DMS79 (cell line): ENCODE measurements around the gene B4GALT2.

Experiments
- DNase-seq: peaks from one replicate; lab custom pipeline; 2025; lab: John Stamatoyannopoulos, UW

Gene B4GALT2

DNA sequence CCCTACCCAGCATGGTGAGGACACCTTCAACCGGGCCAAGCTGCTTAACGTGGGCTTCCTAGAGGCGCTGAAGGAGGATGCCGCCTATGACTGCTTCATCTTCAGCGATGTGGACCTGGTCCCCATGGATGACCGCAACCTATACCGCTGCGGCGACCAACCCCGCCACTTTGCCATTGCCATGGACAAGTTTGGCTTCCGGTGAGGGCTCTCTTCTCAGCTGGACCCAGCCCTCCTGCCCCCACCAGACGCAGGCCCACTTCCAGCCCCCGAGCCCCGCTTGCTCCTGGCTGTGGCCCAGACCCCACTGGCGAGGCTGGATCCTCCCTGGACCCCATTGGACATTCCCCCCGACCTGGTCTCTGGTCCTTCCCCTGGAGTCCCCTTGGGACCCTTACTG lies 5.8 kb downstream of the B4GALT2 start:
- DNase-seq, result no peak

DNA sequence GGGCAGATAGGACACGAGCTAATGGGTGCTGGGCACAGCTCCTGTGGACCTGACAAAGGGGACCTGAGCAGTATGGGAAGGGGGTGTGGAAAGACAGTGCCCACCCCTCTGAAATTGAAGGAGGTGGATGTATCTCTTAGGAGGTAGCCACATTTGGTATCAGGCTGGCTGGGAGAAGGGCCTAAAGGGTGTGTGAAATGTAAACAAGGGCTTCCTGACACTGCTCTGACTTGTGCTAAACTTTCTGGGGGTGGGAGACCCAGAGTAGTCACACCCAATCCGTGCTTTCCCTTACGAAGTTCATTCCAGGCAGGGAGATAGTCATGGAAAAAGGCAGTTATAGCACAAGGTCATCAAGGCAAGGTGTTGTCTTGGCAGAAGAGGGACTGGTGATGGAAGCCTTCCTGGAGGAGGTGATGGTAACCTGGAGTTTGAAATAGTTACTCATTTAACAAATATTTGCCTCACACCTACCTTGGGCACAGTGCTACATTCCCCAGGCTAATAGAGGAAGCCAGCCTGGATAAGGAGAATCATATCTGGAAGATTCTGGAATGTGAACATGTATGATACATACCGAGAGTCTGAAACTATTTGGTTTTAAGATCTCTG lies 7.1 kb downstream of the B4GALT2 start:
- no peak for DNase-seq

DNA sequence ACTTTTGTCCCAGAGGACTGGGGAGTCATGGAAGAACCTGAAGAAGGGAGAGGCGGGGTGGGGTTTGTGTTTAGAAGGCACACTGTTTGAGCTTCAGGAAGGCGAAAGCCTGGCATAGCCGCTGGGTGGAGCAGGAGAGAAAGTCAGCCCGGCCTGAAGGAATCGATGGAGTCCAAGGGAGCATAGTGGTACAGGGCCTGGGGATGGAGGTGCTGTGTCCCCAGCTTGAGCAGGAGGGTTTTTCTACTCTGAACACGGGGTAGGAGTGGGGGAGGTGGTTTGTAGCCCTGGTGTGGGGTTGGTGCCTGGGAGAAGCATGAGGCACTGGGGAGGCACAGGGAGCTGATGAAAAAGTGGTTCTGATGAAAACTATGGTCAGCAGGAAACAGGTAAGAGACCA lies 7.7 kb downstream of the B4GALT2 start:
- no peak for DNase-seq

DNA sequence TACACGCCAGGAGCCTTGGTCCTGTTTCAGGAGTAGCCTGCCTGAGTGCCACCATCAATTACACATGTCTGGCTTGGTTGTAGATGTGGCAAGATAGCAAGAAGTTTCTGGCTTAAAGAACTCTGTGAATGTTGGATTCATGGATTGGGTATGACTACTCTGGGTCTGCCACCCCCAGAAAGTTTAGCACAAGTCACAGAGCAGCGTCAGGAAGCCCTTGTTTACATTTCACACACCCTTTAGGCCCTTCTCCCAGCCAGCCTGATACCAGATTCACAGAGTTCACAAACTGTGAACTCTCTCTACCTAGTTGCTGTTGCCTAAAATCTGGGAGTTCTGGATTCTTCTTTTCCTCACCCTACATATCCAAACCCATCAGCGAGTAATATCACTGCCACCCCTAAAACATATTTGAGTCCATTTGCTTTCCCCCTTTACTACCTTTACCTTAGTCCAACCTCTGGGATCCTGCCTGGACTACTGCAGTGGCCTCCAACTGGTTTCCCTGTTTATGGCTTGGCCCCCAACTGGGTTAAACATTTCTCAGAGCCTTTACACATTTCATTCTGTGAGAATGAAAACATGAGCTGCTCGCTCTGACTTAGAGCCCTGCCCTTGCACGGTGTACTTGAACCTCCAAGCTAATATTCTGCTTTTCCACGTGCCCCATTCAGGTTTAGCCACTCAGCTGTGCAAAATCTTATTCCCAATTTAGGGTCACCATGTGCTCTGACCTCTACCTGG lies 8.3 kb downstream of the B4GALT2 start:
- DNase-seq, result no peak

DNA sequence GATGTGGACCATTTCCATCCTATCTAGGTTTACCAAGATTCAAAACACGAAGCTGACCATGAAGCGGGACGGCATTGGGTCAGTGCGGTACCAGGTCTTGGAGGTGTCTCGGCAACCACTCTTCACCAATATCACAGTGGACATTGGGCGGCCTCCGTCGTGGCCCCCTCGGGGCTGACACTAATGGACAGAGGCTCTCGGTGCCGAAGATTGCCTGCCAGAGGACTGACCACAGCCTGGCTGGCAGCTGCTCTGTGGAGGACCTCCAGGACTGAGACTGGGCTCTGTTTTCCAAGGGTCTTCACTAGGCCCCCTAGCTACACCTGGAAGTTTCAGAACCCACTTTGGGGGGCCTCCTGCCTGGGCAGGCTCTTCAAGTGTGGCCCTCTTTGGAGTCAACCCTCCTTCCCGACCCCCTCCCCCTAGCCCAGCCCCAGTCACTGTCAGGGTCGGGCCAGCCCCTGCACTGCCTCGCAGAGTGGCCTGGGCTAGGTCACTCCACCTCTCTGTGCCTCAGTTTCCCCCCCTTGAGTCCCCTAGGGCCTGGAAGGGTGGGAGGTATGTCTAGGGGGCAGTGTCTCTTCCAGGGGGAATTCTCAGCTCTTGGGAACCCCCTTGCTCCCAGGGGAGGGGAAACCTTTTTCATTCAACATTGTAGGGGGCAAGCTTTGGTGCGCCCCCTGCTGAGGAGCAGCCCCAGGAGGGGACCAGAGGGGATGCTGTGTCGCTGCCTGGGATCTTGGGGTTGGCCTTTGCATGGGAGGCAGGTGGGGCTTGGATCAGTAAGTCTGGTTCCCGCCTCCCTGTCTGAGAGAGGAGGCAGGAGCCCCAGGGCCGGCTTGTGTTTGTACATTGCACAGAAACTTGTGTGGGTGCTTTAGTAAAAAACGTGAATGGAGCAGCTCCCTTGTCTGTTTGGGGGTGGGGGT lies 11.5 kb downstream of the B4GALT2 start:
- DNase-seq, result no peak

DNA sequence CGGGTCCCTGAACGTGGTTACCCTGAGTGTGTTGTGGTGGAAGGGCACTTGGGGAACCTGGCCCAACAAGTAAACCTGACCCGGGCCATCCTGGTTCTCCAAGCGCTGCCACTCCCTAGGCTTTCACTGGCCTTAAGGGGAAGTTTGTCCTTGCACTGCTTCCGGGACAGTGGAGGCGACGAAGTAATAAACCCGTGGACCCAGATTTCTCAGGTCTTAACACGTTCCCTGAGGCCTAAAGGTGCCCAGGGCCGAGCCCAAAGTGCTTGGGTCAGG lies 12.1 kb downstream of the B4GALT2 start:
- DNase-seq, result no peak

DNA sequence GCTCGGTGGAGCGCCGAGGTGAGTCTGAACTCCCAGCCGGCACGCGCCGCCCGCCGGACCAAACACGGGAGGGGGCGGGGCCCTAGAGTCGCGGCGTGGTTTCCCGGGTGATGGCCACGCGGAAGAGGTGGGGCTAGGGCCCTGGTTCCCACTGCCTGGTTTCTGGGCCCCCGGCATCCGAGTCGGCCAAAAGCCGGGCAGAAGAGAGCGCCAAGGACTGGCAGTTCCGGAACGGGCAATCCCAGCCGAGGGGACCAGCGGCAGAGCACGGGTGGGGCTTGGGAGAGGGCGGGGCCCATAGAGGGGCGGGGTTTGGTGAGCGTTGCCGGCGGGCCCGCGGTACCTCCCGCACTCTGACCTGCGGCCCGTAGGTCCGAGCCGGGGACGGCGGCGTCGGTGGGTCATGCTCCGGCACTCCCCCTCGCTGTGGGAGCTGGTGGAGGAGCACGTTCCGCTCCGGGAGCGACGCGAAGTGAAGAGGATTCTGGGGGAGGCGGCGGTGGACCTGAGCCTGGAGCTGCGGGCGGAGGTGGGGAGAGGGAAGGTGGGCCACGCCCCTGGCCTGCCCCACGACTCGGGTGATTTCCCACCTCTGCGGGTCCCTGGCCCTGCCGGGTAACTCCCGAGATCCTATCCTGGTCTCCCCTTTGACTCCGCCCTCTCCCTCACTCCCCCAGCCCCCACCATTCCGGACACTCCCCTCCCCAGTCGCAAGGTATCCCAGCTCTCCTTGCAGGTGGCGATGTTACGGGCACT lies 12.6 kb downstream of the B4GALT2 start, which contains the start of gene CCDC24:
CCDC24 (plus strand) TSS at position 124 of the 756 bp plus-strand sequence; CDS start at position 404, 280 bp downstream.
- DNase-seq, result peak; percentile 82

DNA sequence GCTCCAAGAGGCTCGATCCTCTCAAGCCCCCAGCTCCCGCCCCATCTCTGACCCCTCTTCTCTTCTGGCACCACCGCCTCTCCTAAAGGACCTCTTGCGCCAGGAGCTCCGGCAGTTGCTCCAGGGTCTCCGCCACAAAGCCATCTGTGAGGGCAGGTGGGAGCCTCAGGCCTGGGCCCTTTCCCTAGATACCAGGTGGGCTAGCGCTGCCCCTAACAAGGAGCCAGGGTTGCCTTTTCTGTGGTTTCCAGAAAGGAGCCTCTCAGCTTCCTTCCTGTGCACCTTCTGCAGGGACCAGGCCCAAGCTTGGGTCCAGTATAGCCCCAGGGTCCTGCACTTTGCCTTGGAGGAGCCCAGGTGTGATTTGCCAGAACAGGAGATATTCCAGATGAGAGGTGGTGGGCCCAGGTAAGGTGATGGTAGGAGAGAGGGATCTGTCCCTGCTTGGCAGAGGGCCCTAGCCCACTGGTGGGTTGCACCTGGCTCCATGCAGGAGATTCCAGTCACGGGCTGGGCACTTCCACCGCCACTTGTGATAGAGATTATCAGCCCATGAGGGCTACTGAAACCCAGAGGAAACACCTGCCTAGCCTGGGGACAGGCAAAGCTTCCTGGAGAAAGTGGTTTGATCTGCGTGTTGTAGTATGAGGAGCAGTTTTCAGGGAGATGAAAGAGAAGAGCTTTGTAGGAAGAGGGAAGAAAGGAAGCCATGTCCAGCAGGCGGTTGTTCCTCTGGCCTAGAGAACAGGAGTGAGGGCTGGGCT lies 13.4 kb downstream of the B4GALT2 start:
- DNase-seq, result peak; percentile 70

DNA sequence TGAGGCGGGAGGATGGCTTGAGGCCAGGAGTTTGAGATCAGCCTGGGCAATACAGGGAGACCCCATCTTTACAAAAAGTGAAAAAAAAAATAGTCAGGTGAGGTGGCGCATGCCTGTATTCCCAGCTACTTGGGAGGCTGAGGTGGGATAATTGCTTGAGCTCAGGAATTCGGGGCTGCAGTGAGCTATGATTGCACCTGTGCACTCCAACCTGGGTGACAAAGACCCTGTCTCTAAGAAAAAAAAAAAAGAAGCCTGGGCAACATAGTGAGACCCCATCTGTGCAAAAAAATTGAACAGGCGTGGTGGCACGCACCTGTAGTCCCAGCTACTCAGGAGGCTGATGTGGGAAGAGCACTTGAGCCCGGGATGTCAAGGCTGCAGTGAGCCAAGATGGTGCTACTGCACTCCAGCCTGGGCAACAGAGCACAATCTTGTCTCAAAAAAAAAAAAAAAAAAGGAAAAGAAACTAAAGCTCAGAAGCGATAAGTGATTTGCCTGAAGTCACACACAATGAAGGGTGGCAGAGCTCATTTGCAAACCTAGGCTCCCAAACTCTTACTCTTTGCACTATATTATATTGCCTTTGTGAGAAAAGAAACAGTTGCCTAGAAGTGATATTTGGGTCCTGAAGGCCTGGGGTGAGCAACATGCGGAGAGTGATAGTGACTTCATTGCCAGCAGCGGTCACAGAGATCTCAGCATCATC lies 14.3 kb downstream of the B4GALT2 start:
- no peak for DNase-seq

DNA sequence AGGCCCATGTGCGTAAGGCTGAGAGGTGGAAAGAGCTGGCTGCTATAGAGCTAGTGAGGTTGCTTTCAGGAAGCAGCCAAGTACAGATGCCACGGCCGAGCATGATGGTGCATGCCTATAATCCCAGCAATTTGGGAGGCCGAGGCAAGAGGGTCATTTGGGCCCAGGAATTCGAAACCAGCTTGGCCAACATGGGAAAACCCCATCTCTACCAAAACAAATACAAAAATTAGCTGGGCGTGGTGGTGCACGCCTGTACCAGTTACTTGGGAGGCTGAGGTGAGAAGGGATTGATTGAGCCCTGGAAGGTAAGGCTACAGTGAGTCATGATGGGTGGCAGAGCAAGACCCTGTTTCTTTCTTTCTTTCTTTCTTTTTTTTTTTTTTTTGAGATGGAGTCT lies 15.1 kb downstream of the B4GALT2 start:
- no peak for DNase-seq

DNA sequence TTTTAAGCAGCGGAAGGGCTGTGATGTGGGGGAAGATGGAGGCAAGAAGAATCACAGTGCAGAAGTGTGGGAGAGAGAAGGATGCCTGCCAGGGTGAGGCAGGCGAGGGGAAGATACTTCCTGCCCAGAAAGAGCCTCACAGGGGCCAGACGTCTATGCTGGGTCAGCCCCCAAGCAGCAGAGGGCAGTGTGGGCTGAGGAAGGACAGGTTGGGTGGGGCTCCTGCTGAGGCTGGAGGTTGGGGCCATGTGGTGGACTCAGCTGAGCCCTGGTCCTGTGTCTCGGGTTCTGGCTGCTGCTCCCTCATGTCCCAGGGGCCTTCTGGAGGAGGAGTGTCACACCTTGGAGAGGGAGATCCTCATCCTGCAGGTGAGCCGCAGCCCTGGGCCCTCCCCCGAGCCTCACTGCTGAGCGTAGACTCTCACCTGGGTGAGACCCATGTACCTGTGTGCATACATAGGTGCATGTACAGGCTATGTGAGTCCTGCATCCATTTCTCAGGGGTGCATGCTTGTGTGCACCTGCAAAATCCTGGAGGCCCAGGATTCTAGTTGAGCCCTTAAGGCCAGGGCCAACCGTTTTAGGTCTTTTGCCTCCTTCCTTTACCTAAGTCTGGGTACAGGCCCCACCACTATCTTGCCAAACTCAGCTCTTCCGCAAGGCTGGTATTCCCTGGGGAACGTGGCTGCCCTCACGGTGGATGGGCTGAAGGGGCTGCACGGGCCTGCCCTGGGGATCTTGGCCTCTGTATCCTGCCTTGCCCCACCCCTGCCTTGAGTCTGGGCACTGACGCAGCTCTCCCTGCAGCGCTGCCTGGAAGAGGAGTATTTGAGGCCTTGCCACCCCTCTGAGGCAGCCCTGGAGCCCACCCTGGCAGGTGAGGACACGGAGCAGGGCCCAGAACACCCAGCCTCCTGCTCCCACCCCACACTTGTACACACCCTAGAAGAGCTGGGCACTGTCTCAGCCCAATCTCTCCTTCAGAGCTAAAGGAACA lies 16.1 kb downstream of the B4GALT2 start:
- DNase-seq, result no peak

DNA sequence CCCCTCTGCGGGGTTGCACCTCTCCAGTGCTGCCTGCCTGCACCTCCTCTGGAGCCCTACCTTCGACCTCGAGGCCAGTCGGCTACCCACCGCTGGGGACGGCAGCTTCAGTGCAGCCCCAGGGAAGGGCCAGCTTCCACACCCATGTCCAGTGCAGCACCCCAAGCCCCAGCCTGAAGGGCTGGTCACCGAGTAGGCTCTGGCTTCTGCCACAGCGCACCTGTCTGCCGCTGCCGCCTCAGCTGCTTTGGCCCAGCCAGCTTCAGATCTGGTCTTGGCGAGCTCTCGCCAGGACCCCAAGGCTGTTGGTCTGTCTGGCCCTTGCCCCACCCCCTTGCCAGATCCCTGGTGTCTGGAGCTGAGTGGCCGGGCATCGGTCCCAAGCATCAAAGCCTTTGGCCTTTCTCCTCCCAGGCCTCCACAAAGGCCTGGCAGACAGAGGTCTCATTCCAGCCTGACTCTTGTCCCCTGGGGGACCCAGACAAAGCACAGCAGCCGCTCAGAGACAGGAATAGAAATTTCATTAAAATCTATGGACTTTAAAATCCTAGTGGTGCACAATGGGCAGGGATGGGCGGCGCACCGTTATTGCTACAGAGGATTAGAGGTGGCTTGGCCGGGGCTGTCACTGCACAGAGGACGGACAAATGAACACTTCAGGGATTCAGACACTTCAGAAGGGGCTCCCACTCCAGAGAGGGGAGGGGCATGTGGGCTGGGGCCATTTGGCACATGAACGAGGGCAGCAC lies 17.1 kb downstream of the B4GALT2 start:
- DNase-seq, result no peak

DNA sequence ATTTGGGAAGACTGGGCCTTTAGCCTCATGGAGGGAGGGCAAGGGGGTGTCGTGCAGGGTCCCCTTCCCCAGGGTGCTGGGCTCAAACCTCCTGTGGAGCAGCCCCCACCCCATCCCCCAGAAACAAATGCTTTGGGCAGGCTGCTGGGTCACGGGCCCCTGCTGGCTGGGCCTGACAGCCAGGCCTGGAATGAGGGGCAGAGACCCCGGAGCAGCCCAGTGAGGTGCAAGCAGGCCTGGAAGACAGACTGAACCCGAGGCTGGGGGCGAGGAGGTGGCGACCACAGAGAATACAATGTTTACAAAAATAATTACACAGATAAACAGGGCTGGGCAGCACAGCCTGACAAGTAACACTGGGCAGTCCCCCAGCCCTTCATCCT lies 17.7 kb downstream of the B4GALT2 start:
- DNase-seq, result no peak

DNA sequence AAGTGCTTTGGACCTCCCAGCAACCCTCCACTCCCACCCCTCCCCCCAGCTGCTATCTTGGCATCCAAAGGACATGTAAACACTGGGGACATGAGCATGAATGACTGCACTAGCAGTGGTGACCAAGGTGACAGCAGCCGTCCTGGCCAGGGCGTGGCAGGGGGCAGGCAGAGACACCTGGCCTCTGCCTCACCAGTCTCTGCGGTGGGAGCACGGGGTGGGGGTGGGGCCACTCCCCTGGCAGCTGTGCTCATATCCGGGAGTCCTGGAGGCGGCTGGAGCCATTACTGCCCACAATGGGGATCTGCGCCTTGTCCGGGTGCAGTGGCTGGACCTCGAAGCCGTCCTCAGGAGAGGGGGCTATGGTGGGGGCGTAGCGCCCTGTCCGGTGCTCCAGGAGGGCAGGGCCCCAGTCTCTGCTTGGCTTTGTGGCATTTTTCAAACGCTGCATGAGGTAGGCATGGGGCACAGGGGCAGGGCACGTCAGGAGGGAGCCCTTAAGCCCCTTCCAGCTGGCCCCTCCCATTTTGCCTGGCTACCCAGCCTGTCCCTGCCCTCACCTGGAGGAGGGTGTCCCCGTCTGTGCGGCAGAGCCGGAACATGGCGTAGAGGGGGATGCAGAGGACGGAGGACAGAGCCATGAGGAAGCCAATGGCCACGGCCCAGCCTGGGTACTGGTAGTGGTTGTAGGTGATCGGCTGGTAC lies 18.4 kb downstream of the B4GALT2 start:
- DNase-seq, result no peak

DNA sequence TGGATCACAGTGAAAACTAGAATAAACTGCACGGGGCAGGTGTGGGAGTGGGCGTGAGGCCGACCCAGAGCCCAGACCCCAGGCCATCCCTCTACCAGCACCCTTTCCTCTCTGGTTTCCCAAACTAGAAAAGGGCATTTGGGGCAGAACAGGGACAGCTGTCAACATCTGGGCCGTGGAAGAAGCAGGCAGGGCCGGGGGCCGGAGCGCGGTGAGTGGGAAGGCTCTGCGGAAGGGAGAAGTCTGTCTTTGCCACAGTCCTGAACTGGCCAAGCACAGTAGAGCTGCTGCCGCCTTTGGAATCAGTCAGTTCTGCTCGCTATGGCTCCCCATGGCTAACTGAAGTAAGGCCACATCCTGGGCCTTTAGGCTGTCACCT lies 19.0 kb downstream of the B4GALT2 start:
- DNase-seq, result no peak

DNA sequence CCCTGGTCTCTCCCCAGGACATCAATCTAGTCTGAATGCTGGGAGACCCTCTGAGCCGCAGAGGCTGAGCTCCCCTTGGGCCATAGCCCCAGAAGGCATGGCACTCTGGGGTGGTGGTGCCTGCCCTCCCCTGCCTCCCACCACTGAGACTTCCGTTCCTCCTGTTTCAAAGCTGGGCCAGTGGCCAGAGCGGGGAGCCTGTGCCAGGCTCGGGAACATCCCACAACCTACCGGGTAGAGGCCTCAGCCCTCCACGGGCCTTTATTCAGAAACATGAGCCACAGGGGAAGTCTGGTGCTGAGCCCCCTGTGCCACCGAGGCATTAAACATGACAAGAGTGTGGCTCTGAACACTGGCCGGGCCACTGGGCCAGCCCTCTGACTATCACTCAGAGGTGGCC lies 20.4 kb downstream of the B4GALT2 start:
- DNase-seq, result no peak

DNA sequence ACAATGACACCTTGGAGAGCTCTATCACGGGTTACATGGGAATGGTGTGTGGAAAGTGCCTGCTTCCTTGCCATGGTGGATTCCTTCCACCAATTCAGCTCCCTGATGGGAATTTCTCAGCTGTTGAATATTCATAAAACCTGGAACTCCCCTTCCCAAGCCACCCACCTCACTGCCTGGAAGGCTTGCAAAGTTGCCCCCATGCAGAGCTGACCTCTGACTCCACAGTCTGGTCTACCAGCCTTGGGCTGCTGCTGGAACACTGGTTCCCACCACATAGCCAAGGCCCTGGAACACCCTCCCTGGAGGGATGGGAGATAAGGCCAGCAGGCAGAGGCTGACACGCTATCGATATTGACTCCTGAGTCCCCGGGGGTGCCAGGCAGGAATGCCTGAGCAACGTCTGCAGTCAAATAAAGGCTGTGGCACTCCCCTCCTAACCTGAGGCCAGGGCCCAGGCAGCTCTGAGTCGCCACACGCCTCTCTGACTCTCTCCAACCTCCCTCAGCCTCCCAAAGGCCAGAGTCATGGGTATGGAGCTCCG lies 21.2 kb downstream of the B4GALT2 start:
- DNase-seq, result no peak

DNA sequence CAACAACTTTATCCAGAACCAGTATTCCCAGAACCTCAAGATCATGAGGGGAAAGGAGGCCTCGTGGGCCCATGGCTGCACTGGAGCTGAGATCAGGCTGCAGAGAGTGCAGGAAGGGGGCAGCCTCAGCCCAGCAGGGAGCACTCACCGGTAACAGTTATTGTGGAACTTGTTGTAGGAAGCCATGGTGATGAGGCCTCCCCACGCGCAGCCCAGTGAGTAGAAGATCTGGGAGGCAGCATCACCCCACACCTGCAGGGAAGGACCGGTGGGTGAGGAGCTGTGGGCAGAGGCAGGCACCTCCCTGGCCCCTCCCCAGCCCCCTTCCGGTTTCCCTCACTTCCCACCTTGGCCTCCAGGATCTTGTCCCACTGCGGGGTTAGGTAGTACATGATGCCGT lies 23.2 kb downstream of the B4GALT2 start:
- DNase-seq, result no peak
